K562 (cell line): ENCODE results near the gene FCAMR. TPM values are rescaled to one million over a fixed set of nuclear protein-coding genes. Genes with fewer than 3 reads are reported as not detected.
A peak's percentile ranks its signal among the peaks of the same experiment; 100 is the strongest.

ENCODE experiments used
- ARID4B ChIP-seq: sonication (generic); formaldehyde crosslinking; IDR thresholded peaks from 2 replicates; pipeline ENCODE4 v1.8.0; 2022; ENCODE audit warnings: mild to moderate bottlenecking, missing genetic modification reagents
- BHLHE40 ChIP-seq: IDR thresholded peaks from 2 replicates; pipeline ENCODE4 v1.6.1; 2011; ENCODE audit warnings: low read length, improper control_type of control experiment
- CBFB ChIP-seq: sonication (generic); formaldehyde crosslinking; IDR thresholded peaks from 2 replicates; pipeline ENCODE4 v1.4.0; 2020; ENCODE audit warnings: mild to moderate bottlenecking, missing genetic modification reagents
- CBX3 ChIP-seq, 2 experiments: IDR thresholded peaks; 1 replicate in 1 of 2; 2 replicates in 1 of 2; pipeline ENCODE4 v1.6.1; 2012; ENCODE audit warnings: inconsistent platforms in 2 of 2, low read length in 2 of 2, borderline replicate concordance in 1 of 2, control low read depth in 1 of 2
- ETS1 ChIP-seq: conservative IDR thresholded peaks from 2 replicates; pipeline ENCODE4 v1.6.1; 2011; ENCODE audit warnings: low read depth, mild to moderate bottlenecking, low read length; ENCODE audit not compliant: control insufficient read depth
- MTA3 ChIP-seq: fragments of 450-650 bp; formaldehyde crosslinking; IDR thresholded peaks from 2 replicates; pipeline ENCODE4 v1.6.1; 2017; ENCODE audit warnings: mild to moderate bottlenecking, borderline replicate concordance
- MYBL2 ChIP-seq, 2 experiments: fragments of 450-650 bp in 1 of 2; sonication (generic) in 1 of 2; formaldehyde crosslinking in 1 of 2; IDR thresholded peaks; 2 replicates each; pipeline versions ENCODE4 v1.6.1 to v1.8.1; 2017 to 2022; ENCODE audit warnings: borderline replicate concordance in 1 of 2, inconsistent platforms in 1 of 2, low read depth in 1 of 2, mild to moderate bottlenecking in 1 of 2, missing genetic modification reagents in 1 of 2, moderate library complexity in 1 of 2
- NR2C1 ChIP-seq, 2 experiments: fragments of 450-650 bp; IDR thresholded peaks; 2 replicates each; pipeline ENCODE4 v1.6.1; 2017; ENCODE audit warnings: mild to moderate bottlenecking in 2 of 2, antibody characterized with exemption in 1 of 2, inconsistent platforms in 1 of 2, missing compliant biosample characterization in 1 of 2, missing genetic modification characterization in 1 of 2
- RAD21 ChIP-seq, 2 experiments: fragments of 250-450 bp in 1 of 2; fragments of 450-650 bp in 1 of 2; sonication (Bioruptor Pico) in 1 of 2; formaldehyde crosslinking in 1 of 2; IDR thresholded peaks in 1 of 2; conservative IDR thresholded peaks in 1 of 2; 2 replicates each; pipeline versions ENCODE4 v1.4.0 to v1.8.0; 2020 to 2022; ENCODE audit warnings: mild to moderate bottlenecking in 2 of 2, moderate library complexity in 1 of 2
- RCOR1 ChIP-seq, 2 experiments: IDR thresholded peaks; 2 replicates each; pipeline ENCODE4 v1.6.1; 2012; ENCODE audit warnings: low read depth in 2 of 2, low read length in 2 of 2, borderline replicate concordance in 1 of 2, improper control_type of control experiment in 1 of 2
- SMC3 ChIP-seq: conservative IDR thresholded peaks from 2 replicates; pipeline ENCODE4 v1.6.1; 2011; ENCODE audit warnings: low read depth, low read length, improper control_type of control experiment; ENCODE audit not compliant: insufficient read depth
- TCFL5 ChIP-seq: fragments of 250-450 bp; sonication (Bioruptor Pico); conservative IDR thresholded peaks from 2 replicates; pipeline ENCODE4 v1.6.1; 2021; ENCODE audit warnings: mild to moderate bottlenecking, moderate library complexity, matching md5 sums
- TFAP4 ChIP-seq: sonication (generic); formaldehyde crosslinking; IDR thresholded peaks from 2 replicates; pipeline ENCODE4 v1.8.0; 2022; ENCODE audit warnings: missing genetic modification reagents, mild to moderate bottlenecking, moderate library complexity, borderline replicate concordance
- ZKSCAN8 ChIP-seq: fragments of 200-800 bp; sonication (Bioruptor generic); IDR thresholded peaks from 2 replicates; pipeline ENCODE4 v1.6.1; 2016; ENCODE audit warnings: missing genetic modification characterization, missing compliant biosample characterization
- ZNF175 ChIP-seq: fragments of 200-800 bp; sonication (Bioruptor generic); IDR thresholded peaks from 2 replicates; pipeline ENCODE4 v1.6.1; 2016; ENCODE audit warnings: low read depth, mild to moderate bottlenecking, missing genetic modification characterization, missing compliant biosample characterization
- ZNF707 ChIP-seq: fragments of 250-450 bp; sonication (Bioruptor Pico); conservative IDR thresholded peaks from 2 replicates; pipeline ENCODE4 v1.8.0; 2022; ENCODE audit warnings: inconsistent platforms, mild to moderate bottlenecking, moderate library complexity
- polyA plus RNA-seq, 8 experiments: library from polyadenylated mRNA; depleted of rRNA in 4 of 8; stranded (reverse) in 5 of 8; unstranded in 3 of 8; fragments of >200 nt; fragmentation: Nextera tagmentation in 2 of 8; fragmentation: Illumina TruSeq in 1 of 8; extraction: Ambion mirVana in 2 of 8; extraction: Trizol in 1 of 8; gene quantifications; 2 replicates each; pipeline versions ENCODE4 v1.2.1 to v1.2.3, GENCODE V29; 2011 to 2014; ENCODE audit warnings: inconsistent platforms in 1 of 8, missing spikeins in 1 of 8
- total RNA-seq, 7 experiments: library from RNA; depleted of rRNA in 6 of 7; stranded (reverse); fragments of >200 nt in 6 of 7; fragmentation: Illumina TruSeq in 2 of 7; extraction: Trizol in 2 of 7; gene quantifications; 2 replicates each; pipeline versions ENCODE4 v1.2.1 to v1.2.3, GENCODE V29; 2011 to 2021; ENCODE audit warnings: low replicate concordance in 1 of 7

The FCAMR gene
- total and polyA plus RNA-seq, 9 of the 15 experiments (the other 6 are each of a cell fraction or from before 2014, with no cell fraction given) = not detected

GRCh38 chr1:206925106-206925736, 45.0 kb downstream of the FCAMR start (continued):
- TF ChIP-seq RAD21 (CRISPR knock-in tag; conservative IDR thresholded peaks at IDR 0.05 in 1 of 2, IDR thresholded peaks at IDR 0.05 in 1 of 2) (peak; percentile 44 to 64; a peak in 3 of 4 replicates), ZKSCAN8 (CRISPR knock-in tag) (no peak), ARID4B (CRISPR knock-in tag) (0 out of 2 replicates have a peak, but pooled peaks have one; percentile 46), SMC3 (peak; percentile 42; the same call in 1 of the 2 replicates), MTA3 (0 out of 2 replicates have a peak, but pooled peaks have one; percentile 26), TFAP4 (CRISPR knock-in tag) (peak; percentile 40; the same call in 1 of the 2 replicates), CBX3 (IDR thresholded peaks at IDR 0.05; ENCODE audit: borderline replicate concordance in 1 of 2, low read length in 2 of 2) (peak in 1 of 2 experiments; percentile 30; a peak in 1 of 3 replicates), MYBL2 (IDR thresholded peaks at IDR 0.05; ENCODE audit: low read depth) (no peak), MYBL2 (CRISPR knock-in tag; IDR thresholded peaks at IDR 0.05; ENCODE audit: borderline replicate concordance) (no peak), ZNF707 (0 out of 2 replicates have a peak, but pooled peaks have one; percentile 14), CBFB (0 out of 2 replicates have a peak, but pooled peaks have one; percentile 55), RCOR1 (IDR thresholded peaks at IDR 0.05; ENCODE audit: borderline replicate concordance in 1 of 2, low read depth in 2 of 2, low read length in 2 of 2) (peak in 1 of 2 experiments; percentile 57; a peak in 1 of 4 replicates), NR2C1 (IDR thresholded peaks at IDR 0.05) (no peak), NR2C1 (tag; IDR thresholded peaks at IDR 0.05) (peak; percentile 59; the same call in 1 of the 2 replicates), ZNF175 (CRISPR knock-in tag) (0 out of 2 replicates have a peak, but pooled peaks have one; percentile 43), ETS1 (no peak), TCFL5 (CRISPR knock-in tag) (no peak), BHLHE40 (peak; percentile 48; the same call in 1 of the 2 replicates)
